ENCODE results near the gene TECPR2.
"Not testable (repeated sequence)": the region's sequence is repeated elsewhere in the genome, so short reads cannot be mapped to it uniquely, and the experiment has no call there.

TECPR2 gene, protein sequence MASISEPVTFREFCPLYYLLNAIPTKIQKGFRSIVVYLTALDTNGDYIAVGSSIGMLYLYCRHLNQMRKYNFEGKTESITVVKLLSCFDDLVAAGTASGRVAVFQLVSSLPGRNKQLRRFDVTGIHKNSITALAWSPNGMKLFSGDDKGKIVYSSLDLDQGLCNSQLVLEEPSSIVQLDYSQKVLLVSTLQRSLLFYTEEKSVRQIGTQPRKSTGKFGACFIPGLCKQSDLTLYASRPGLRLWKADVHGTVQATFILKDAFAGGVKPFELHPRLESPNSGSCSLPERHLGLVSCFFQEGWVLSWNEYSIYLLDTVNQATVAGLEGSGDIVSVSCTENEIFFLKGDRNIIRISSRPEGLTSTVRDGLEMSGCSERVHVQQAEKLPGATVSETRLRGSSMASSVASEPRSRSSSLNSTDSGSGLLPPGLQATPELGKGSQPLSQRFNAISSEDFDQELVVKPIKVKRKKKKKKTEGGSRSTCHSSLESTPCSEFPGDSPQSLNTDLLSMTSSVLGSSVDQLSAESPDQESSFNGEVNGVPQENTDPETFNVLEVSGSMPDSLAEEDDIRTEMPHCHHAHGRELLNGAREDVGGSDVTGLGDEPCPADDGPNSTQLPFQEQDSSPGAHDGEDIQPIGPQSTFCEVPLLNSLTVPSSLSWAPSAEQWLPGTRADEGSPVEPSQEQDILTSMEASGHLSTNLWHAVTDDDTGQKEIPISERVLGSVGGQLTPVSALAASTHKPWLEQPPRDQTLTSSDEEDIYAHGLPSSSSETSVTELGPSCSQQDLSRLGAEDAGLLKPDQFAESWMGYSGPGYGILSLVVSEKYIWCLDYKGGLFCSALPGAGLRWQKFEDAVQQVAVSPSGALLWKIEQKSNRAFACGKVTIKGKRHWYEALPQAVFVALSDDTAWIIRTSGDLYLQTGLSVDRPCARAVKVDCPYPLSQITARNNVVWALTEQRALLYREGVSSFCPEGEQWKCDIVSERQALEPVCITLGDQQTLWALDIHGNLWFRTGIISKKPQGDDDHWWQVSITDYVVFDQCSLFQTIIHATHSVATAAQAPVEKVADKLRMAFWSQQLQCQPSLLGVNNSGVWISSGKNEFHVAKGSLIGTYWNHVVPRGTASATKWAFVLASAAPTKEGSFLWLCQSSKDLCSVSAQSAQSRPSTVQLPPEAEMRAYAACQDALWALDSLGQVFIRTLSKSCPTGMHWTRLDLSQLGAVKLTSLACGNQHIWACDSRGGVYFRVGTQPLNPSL (N-terminal part only)

GRCh38 chr14:102362545-102363181 is at the start of gene TECPR2, which contains the start of gene CINP:
TSS of gene TECPR2 (plus strand) at chr14:102362941. CDS start at chr14:102376722, 13,781 bp downstream.
TSS of gene CINP (minus strand) at chr14:102362890. CDS start at chr14:102362851, 39 bp downstream.
- DNase-seq: peak; percentile 80

GRCh38 chr14:102314242-102315011 is 48.3 kb upstream of the TECPR2 start:
- DNase-seq: no peak

GRCh38 chr14:102315121-102315520 is 47.6 kb upstream of the TECPR2 start:
- no peak for DNase-seq

DNA sequence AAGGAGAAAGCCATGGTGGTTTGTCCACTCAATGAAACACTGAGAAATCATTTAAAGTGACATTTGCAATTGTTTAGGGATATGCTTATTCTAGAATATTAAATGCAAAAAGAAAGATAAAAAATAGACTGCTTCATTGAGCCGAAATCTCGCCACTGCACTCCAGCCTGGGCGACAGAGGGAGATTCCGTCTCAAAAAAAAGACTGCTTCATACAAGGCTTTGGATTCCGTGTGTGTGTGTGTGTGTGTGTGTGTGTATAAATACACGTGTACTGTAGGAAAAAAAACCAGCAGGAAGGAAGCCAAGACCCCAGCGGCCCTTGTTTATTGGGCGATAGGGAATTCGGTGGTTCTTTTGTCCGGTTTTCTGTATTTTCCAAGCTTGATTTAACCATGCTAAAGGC is 46.4 kb upstream of the TECPR2 start:
- DNase-seq: no peak

GRCh38 chr14:102316743-102317563 is 45.8 kb upstream of the TECPR2 start:
- peak; percentile 73 for DNase-seq

- DNase-seq: no peak
These were observed 45.0 kb upstream of the TECPR2 start for GRCh38 chr14:102317564-102318248.

DNA sequence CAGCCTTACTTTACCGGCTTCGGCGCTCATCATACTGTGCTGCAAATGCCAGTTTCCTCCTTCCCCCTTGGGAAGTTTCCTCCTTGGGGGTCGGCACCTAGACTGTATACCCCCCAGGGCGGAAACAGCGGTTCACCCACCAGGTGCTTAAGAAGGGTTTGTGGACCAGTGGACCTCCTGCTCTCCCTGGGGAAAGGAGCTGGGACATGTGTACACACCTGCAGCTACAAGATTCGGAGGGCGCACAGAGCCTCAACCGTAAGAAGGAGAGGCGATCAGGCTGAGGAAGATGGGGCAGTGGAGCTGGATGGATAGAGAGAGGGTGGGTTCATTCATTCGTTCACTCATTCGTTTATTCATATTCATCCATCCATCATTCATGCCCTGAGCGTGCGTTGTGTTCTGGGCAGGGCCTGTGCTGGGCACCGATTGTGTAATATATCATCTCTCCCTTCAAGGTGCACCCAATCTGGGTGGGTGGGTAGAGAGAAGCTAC is 43.9 kb upstream of the TECPR2 start:
- no peak for DNase-seq

- DNase-seq: peak; percentile 61
These were observed 43.2 kb upstream of the TECPR2 start, which contains the start of gene ZNF839 for GRCh38 chr14:102319351-102320032. TSS of gene ZNF839 (plus strand) at chr14:102319746. CDS start at chr14:102319766, 20 bp downstream.

GRCh38 chr14:102320033-102320660 is 42.6 kb upstream of the TECPR2 start:
- no peak for DNase-seq

- no peak for DNase-seq
These were observed 41.9 kb upstream of the TECPR2 start for GRCh38 chr14:102320671-102321455.

DNA sequence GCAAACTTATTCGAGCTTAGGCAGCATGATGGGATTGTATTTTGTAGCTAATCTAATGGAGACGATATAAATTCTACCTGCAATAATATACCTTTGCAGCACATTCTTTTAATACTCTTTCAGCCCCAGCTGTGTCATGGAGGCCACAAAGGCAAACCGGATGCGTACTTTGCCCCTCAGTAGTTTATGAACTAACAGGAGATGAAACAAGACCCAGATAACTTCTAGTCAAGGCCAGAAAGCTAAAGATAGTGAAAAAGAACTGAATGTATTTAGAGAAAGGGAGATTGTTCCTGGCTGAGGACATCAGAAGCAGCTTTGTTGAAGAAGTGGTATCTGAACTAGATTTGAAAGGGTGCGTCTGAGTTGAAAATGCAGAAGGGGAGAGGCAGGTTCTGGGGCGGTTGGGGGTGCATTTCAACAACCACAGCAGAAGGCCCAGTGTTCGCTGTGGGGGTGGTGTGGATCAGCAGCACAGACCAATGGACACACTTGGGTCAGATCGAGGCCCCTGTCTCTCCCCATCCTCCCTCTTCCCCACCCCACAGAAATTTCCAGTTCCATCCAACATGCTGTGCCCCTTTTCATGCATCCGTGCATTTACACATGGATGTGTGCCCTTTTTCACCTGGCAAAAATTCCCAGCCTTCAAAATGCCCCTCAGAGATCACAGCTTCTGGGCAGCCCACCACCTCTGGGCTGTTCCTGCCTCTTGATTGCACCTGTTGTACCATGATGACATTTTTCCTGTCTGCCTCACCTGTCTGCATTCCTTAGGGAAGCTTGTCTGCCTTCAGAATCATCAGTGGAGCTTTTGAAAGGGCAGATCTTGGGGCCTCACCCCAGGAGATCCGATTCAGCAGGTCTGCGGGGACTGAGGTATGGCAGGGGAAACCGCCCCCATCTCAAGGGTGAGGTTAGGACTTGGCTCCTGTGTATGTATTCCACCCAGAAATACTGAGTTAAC is 41.0 kb upstream of the TECPR2 start:
- DNase-seq: no peak

GRCh38 chr14:102323102-102323501 is 39.6 kb upstream of the TECPR2 start:
- no peak for DNase-seq

GRCh38 chr14:102325791-102326345 is 36.9 kb upstream of the TECPR2 start:
- no peak for DNase-seq

GRCh38 chr14:102326583-102326982 is 36.2 kb upstream of the TECPR2 start:
- DNase-seq: no peak

DNA sequence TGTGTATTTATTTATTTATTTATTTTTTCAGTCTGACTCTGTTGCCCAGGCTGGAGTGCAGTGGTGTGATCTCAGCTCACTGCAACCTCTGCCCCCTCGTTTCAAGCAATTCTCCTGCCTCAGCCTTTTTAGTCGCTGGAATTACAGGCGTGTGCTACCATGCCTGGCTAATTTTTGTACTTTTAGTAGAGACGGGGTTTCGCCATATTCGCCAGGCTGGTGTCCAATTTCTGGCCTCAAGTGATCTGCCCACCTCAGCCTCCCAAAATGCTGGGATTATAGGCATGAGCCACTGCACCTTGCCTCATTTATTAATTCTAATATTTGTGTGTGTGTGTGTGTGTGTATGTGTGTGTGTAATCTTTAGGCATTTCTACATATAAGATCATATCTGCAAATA is 33.4 kb upstream of the TECPR2 start:
- DNase-seq: not testable (repeated sequence)

DNA sequence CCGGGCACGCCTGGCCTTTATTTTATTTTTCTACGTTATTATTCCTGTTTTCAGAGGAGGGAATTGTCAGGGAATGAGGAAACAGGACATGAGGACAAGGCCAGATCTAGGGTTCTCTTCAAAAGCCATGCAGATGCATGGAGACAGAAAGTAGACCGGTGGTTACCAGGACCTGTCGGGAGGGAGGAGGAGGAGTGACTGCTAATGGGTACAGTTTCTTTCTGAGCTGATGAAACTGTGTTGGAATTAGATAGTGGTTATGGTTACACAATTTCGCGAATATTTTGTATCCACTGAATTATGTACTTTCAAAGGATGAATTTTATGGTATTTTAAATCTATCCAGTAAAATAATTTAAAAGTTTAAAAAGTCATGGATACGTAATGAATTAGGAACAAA is 31.9 kb upstream of the TECPR2 start:
- no peak for DNase-seq

Measured in cortex of kidney (tissue), 1 donor.